ENCODE results near the gene A2ML1.
"Not testable (repeated sequence)": the region's sequence is repeated elsewhere in the genome, so short reads cannot be mapped to it uniquely, and the experiment has no call there.

DNA sequence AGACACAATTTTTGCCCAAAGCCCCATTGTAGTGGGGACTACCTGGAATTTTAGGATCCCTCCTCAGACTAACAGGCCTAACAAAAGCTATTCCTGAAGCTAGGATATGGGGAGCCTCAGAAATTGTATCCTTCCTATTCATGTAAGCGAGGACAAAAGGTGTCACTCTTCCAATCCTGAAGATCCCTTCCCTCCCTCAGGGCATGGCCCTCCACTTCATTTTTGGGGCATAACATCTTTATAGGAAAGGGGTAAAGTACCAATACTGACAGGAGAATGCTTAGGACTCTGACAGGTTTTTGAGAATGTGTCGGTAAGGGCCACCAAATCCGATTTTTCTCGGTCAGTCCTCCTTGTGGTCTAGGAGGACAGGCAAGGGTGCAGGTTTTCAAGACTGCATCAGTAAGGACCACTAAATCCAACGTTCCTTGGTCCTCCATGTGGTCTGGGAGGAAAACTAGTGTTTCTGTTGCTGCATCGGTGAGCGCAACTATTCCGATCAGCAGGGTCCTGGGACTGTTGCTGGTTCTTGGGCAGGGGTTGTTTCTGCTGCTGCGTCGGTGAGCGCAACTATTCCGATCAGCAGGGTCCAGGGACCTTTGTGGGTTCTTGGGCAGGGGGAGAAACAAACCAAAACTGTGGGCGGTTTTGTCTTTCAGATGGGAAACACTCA is 32.9 kb upstream of the A2ML1 start:
- TF ChIP-seq, protein P1, sequence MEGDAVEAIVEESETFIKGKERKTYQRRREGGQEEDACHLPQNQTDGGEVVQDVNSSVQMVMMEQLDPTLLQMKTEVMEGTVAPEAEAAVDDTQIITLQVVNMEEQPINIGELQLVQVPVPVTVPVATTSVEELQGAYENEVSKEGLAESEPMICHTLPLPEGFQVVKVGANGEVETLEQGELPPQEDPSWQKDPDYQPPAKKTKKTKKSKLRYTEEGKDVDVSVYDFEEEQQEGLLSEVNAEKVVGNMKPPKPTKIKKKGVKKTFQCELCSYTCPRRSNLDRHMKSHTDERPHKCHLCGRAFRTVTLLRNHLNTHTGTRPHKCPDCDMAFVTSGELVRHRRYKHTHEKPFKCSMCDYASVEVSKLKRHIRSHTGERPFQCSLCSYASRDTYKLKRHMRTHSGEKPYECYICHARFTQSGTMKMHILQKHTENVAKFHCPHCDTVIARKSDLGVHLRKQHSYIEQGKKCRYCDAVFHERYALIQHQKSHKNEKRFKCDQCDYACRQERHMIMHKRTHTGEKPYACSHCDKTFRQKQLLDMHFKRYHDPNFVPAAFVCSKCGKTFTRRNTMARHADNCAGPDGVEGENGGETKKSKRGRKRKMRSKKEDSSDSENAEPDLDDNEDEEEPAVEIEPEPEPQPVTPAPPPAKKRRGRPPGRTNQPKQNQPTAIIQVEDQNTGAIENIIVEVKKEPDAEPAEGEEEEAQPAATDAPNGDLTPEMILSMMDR (conservative IDR thresholded peaks at IDR 0.05; ENCODE audit: low read depth, low read length): not testable (repeated sequence)
- TF ChIP-seq NFE2L2 (IDR thresholded peaks at IDR 0.05; ENCODE audit: low read depth, low read length); RAD21 (IDR thresholded peaks at IDR 0.05; ENCODE audit: low read length); POLR2A (IDR thresholded peaks at IDR 0.05; ENCODE audit: low read depth, low read length); FOS (IDR thresholded peaks at IDR 0.05; ENCODE audit: low read depth, low read length); BHLHE40 (IDR thresholded peaks at IDR 0.05; ENCODE audit: low read depth, low read length); RCOR1 (IDR thresholded peaks at IDR 0.05; ENCODE audit: insufficient replicate concordance, low read length); CHD1 (IDR thresholded peaks at IDR 0.05; ENCODE audit: low read depth, low read length); CEBPB (IDR thresholded peaks at IDR 0.05; ENCODE audit: low read depth, low read length); MAFK (IDR thresholded peaks at IDR 0.05; ENCODE audit: low read depth, low read length); SMC3 (IDR thresholded peaks at IDR 0.05; ENCODE audit: low read depth, low read length); MAZ (IDR thresholded peaks at IDR 0.05; ENCODE audit: borderline replicate concordance, low read depth, low read length): not testable (repeated sequence)
- TF ChIP-seq, protein P2, sequence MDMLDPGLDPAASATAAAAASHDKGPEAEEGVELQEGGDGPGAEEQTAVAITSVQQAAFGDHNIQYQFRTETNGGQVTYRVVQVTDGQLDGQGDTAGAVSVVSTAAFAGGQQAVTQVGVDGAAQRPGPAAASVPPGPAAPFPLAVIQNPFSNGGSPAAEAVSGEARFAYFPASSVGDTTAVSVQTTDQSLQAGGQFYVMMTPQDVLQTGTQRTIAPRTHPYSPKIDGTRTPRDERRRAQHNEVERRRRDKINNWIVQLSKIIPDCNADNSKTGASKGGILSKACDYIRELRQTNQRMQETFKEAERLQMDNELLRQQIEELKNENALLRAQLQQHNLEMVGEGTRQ (IDR thresholded peaks at IDR 0.05; ENCODE audit: low read depth, low read length): not testable (repeated sequence)
